Natural killer cell treated with Interleukin-12 subunit alpha and Interleukin-12 subunit beta and Interleukin-15 and Interleukin-18, amount 100 ng/mL, for 72 hours (primary cell): ENCODE measurements around the gene RIMOC1. TPM values are rescaled to one million over a fixed set of nuclear protein-coding genes. Genes with fewer than 3 reads are reported as not detected.

Experiments used
- total RNA-seq, 2 donors: library from RNA; stranded (reverse); gene quantifications; one replicate each; pipeline ENCODE4 v1.2.3, GENCODE V29; 2022

Gene RIMOC1
- total RNA-seq, 2 donors from 2014 or later: 27.0 to 29.7 TPM

Other genes with a start within 250 kb of the RIMOC1 start
- 10 to 100 TPM; 31.2 to 50.2 TPM for gene OXCT1, start 33.9 kb upstream of the RIMOC1 start, total RNA-seq
- gene FBXO4, start 20.9 kb downstream of the RIMOC1 start, total RNA-seq: 10 to 100 TPM; 10.8 to 11.7 TPM